Dedifferentiated amniotic fluid mesenchymal stem cell (primary cell): ENCODE data around the gene ANKRD35.
A peak's percentile ranks its signal among the peaks of the same experiment; 100 is the strongest.
"Not testable (repeated sequence)": the region's sequence is repeated elsewhere in the genome, so short reads cannot be mapped to it uniquely, and the experiment has no call there.

Experiments
- DNase-seq: peaks from one replicate; pipeline ENCODE4 v3.0.0-alpha.2; 2016; ENCODE audit errors: extremely low spot score

The ANKRD35 gene

DNA sequence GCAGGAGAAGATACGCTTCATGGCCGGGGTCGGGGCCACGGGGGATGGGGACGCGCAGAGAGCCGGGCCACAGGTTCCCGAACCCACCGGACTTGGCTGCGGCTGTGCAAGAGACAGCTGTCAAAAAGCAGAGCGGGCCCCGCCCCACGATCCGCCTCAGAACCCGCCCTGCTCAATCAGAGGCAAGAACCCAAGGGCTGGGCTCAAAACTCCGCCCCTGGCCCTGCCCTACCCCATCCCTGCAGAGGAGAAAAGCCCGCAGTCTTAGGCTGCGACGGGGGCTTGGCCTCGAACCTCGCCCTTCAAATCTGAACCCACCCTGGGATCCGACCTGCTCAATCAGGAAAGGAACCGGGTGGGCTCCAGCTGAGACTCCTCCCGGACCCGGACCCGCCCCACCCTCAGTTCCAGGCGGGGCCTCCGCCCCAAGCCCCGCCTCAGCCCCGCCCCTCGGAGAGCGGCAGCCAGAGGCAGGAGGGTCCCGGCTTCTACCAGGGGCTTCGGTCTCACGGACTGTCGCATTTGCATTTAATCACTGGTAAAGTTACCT, at the start of gene ANKRD35:
Gene ANKRD35 (minus strand): TSS at position 129 of the 550 bp plus-strand sequence. CDS start 108 bp downstream, at position 21.
- peak; percentile 39 for DNase-seq

DNA sequence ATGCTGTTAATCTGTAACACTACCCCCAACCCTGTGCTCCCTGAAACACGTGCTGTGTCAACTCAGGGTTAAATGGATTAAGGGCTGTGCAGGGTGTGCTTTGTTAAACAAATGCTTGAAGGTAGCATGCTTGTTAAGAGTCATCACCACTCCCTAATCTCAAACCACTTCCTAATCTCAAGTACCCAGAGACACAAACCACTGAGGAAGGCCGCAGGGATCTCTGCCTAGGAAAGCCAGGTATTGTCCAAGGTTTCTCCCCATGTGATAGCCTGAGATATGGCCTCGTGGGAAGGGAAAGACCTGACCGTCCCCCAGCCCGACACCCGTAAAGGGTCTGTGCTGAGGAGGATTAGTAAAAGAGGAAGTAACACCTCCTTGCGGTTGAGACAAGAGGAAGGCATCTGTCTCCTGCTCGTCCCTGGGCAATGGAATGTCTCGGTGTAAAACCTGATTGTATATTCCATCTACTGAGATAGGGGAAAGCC, 46.9 kb upstream of the ANKRD35 start:
- DNase-seq: not testable (repeated sequence)

DNA sequence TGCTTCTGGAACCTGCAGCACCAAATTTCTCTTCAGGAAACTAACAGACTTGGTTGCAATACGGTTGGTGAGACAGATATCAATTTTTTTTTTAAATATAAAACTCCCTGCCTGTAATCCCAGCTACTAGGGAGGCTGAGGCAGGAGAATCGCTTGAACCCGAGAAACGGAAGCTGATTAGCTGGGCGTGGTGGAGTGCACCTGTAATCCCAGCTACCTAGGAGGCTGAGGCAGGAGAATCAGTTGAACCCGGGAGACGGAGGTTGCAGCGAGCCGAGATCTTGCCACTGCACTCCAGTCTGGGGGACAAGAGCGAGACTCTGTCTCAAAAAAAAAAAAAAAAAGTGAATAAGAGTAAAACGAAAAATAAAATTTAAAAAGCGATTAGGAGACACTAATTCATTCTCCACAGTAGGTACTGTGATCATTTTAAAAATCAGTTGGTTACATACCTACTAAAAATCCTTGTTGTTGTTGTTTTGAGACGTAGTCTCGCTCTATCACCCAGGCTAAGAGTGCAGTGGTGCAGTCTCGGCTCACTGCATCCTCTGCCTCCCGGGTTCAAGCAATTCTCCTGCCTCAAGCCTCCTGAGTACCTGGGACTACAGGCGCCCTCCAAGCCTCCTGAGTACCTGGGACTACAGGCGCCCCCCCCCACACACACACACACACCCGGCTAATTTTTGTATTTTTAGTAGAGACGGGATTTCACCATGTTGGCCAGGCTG, 42.4 kb upstream of the ANKRD35 start:
- no peak for DNase-seq

- peak; percentile 99 for DNase-seq
Observed at GRCh38 chr1:145927063-145927886, 41.6 kb upstream of the ANKRD35 start, which contains the start of gene RBM8A. RBM8A (minus strand) TSS chr1:145927484; CDS start chr1:145927426, 58 bp downstream.

DNA sequence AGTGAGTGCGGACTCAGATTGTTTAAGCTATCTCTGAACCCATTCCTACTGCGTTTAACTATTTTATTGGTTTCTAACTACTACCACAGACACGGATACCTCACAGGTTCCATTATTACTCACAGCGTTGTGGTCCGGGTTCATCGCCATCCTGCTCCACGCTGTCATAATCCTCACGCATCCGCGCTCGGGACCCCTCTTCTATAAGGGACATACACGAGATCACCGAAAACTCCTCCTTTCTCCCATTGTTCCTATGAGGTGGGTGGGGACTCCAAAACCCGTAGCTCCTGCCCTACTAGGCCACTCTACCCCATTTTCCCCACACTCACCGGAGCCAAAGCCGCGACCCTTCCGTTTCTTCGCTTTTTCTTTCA, 41.0 kb upstream of the ANKRD35 start:
- no peak for DNase-seq

DNA sequence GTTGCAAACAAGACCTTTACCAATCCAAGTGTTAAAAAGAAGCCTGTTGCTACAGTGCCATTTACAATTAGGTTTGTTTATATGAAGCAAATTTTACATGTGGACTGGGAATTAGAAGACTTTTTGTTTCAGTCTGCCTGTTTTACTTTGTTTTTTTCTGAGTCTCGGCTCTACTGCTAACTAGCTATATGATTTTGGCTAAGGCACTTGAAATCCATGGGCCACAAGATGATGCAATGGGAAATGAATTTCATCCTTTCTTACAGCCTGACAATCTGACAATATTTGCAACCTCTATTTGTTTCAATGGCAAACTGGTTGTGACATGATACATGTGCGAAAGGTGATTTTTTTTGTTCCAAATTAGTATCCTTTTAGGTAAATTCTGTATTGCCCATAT, 36.6 kb upstream of the ANKRD35 start:
- peak; percentile 46 for DNase-seq

GRCh38 chr1:145920297-145920696, 34.6 kb upstream of the ANKRD35 start:
- not testable (repeated sequence) for DNase-seq

DNA sequence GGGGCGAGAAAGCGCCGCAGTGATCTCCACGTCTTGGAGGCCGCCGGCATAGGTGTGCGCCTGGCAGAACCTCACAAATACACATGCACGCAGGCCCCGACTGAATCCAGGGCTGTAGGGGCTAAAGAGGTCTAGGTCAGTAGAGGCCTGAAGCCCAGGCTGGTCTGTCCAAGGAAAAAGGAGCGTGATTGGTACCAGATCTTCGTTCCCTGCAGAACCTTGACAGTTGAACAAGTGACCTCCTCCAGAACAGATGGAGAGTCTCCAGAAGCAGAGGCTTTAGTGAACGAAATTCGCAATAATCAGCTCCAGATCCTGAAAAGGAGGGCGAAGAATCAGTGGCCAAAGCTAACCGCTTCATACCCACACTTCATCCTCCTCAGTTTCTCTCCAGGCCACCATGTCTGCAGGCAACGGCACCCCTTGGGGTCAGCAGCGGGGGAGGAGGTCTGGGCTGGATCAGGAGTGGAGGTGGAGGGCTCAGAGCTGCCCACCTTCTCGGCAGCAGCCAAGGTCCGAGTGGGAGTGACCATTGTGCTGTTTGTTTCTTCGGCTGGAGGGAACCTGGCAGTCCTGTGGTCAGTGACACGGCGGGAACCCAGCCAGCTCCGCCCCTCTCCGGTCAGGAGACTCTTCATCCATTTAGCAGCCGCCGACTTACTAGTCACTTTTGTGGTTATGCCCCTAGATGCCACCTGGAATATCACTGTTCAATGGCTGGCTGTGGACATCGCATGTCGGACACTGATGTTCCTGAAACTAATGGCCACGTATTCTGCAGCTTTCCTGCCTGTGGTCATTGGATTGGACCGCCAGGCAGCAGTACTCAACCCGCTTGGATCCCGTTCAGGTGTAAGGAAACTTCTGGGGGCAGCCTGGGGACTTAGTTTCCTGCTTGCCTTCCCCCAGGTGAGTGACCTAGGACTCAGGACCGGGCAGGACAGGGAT, 33.6 kb upstream of the ANKRD35 start:
- no peak for DNase-seq

- peak; percentile 77 for DNase-seq
Observed at GRCh38 chr1:145918144-145918991, 32.7 kb upstream of the ANKRD35 start, which contains the start of gene PEX11B. PEX11B (minus strand) TSS chr1:145918717; CDS start chr1:145918688, 29 bp downstream.

- no peak for DNase-seq
Observed at GRCh38 chr1:145917595-145917994, 31.9 kb upstream of the ANKRD35 start.

DNA sequence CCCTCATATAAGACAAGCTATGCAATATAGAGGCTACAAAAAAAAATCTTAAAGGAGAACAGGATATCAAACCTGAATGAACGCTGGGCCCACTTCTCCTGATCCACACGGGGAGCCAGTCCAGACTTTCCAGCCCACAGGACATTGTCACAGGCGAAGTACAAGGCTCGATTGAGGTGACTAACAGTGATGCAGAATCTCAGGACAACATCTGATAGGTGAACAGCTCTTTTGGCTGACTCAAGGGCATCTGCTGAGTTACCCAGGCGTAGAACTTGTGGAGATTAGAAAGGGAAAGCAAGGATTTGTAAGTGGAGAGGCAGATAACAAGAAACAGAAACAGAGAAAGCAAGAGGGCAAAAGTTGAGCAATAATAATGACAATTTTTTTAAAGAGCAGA, 31.1 kb upstream of the ANKRD35 start:
- DNase-seq: no peak

DNA sequence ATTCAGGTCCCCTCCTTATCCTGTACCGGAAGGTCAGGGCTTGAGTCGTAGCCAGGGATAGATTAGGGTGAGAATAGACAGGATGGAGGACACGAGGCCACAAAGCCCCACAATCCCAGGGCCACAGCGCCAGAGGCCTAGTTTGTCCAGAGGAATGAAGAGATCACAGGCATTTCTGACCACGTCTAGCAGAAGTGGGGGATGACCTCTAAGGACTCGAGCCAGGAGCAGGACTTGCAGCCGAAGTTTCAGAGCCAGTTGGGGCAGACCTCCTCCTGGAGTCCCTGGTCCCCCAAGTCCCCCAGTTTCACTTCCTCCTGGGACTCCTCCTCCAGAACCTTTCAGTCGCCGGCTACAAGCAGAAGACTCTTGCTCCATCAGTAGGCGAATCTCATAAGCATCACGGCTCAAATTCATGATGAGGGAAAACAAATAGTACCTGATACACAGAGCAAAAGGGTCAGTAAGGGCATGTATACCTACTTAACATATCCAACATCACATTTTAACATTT, 26.5 kb upstream of the ANKRD35 start:
- DNase-seq: no peak

GRCh38 chr1:145908653-145909052, 23.0 kb upstream of the ANKRD35 start:
- DNase-seq: no peak

GRCh38 chr1:145906954-145907753, 21.5 kb upstream of the ANKRD35 start:
- no peak for DNase-seq

- no peak for DNase-seq
Observed at GRCh38 chr1:145901312-145902021, 15.8 kb upstream of the ANKRD35 start.

DNA sequence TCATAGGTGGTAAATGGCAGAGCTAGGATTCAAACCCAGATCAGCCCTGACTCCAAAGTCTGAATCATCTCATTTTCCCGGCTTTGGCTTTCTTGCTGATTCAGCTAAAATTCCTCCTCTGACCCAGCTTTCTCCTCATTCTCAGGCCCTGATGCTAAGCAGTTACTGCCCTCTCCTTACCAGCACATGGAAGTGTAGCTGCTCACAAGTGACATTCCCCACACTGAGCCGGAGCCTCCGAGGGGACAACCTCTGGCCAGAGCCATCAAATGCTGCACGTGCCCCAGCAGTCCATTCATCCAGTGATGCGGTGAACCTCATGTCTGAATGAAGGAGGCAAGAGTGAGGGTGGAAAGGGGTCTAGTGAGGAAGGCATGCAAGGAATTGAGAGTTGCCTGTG, 13.1 kb upstream of the ANKRD35 start:
- DNase-seq: no peak

DNA sequence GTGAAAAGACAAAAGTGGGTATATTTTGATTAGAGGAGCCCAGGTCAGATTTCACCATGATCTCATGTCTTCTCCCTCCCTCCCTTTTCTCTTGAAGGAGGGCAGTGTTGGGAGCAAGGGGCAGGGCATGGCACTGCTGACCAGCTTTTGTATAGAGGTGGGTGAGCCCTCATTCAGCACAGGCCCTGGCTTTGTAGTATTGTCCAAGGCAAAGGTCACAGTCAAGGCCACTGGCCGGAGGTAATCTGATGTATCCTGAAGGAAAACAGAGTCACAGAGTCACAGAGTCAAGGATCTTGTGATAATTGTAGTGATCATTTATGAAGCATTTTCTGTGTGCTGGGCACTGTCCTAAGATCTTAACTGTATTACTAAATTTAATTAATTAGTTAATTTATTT, 12.3 kb upstream of the ANKRD35 start:
- no peak for DNase-seq

GRCh38 chr1:145895471-145895870, 9.8 kb upstream of the ANKRD35 start:
- DNase-seq: no peak
